Measurements from ENCODE around the gene CDK5RAP2.

GRCh38 chr9:120625222-120625621, 45.3 kb upstream of the CDK5RAP2 start:
- TF ChIP-seq GATA2 (IDR thresholded peaks at IDR 0.05; ENCODE audit: low read depth, low read length) (no peak), GATA3 (IDR thresholded peaks at IDR 0.05; ENCODE audit: low read depth, low read length) (no peak)

Data from SH-SY5Y (cell line).